MM.1S (cell line): ENCODE measurements around the gene ARHGAP26.

ENCODE experiments used
- DNase-seq: peaks from one replicate; pipeline ENCODE4 v3.0.0-alpha.2; 2015
- H2AFZ ChIP-seq: fragments of 300-600 bp; sonication (generic); 2 replicates; pipeline ENCODE4 v1.6.0; 2016; ENCODE audit warnings: antibody characterized with exemption, low read length
- H3F3A ChIP-seq: fragments of 300-600 bp; sonication (generic); 2 replicates; pipeline ENCODE4 v1.6.1; 2016; ENCODE audit warnings: mild to moderate bottlenecking, antibody characterized with exemption, low read length, moderate library complexity, mixed read lengths; ENCODE audit not compliant: insufficient read depth
- H3K27ac ChIP-seq: fragments of 300-600 bp; sonication (generic); 2 replicates; pipeline ENCODE4 v1.5.1; 2016; ENCODE audit warnings: mild to moderate bottlenecking, low read length
- H3K27me3 ChIP-seq: fragments of 300-600 bp; sonication (generic); replicated peaks from 2 replicates; pipeline ENCODE4 v1.6.0; 2016; ENCODE audit warnings: low read length; ENCODE audit not compliant: insufficient read depth
- H3K36me3 ChIP-seq: fragments of 300-600 bp; sonication (generic); replicated peaks from 2 replicates; pipeline ENCODE4 v1.6.1; 2016; ENCODE audit warnings: mild to moderate bottlenecking, low read length, mixed read lengths; ENCODE audit not compliant: insufficient read depth
- H3K4me1 ChIP-seq: fragments of 300-600 bp; sonication (generic); 2 replicates; pipeline ENCODE4 v1.6.1; 2016; ENCODE audit warnings: low read length, mixed read lengths
- H3K4me2 ChIP-seq: fragments of 300-600 bp; sonication (generic); 2 replicates; pipeline ENCODE4 v1.6.0; 2016; ENCODE audit warnings: low read depth, low read length
- H3K4me3 ChIP-seq: fragments of 300-600 bp; sonication (generic); 2 replicates; pipeline ENCODE4 v1.5.1; 2016; ENCODE audit warnings: low read length, mixed read lengths
- H3K79me2 ChIP-seq: fragments of 300-600 bp; sonication (generic); 2 replicates; pipeline ENCODE4 v1.6.1; 2016; ENCODE audit warnings: mixed run types, low read length, mixed read lengths
- H3K9ac ChIP-seq: fragments of 300-600 bp; sonication (generic); 2 replicates; pipeline ENCODE4 v1.6.1; 2016; ENCODE audit warnings: low read length, mixed read lengths
- H3K9me2 ChIP-seq: fragments of 300-600 bp; sonication (generic); replicated peaks from 2 replicates; pipeline ENCODE4 v1.6.1; 2016; ENCODE audit warnings: mild to moderate bottlenecking, low read length, mixed read lengths; ENCODE audit not compliant: insufficient read depth
- H3K9me3 ChIP-seq: fragments of 300-600 bp; sonication (generic); replicated peaks from 2 replicates; pipeline ENCODE4 v1.6.1; 2016; ENCODE audit warnings: mild to moderate bottlenecking, low read length, mixed read lengths; ENCODE audit not compliant: insufficient read depth
- H4K20me1 ChIP-seq: fragments of 300-600 bp; sonication (generic); 2 replicates; pipeline ENCODE4 v1.6.1; 2016; ENCODE audit warnings: mild to moderate bottlenecking, low read length, moderate library complexity, mixed read lengths; ENCODE audit not compliant: insufficient read depth
- CTCF ChIP-seq: fragments of 300-600 bp; sonication (generic); IDR thresholded peaks from 2 replicates; pipeline ENCODE4 v1.5.1; 2016; ENCODE audit warnings: antibody characterized with exemption, low read length, mixed read lengths
- EZH2 ChIP-seq: fragments of 300-600 bp; sonication (generic); optimal IDR thresholded peaks from 2 replicates; pipeline ENCODE3; 2017; ENCODE audit warnings: low read depth, mild to moderate bottlenecking, antibody characterized with exemption, low read length, mixed read lengths
- EZH2phosphoT487 ChIP-seq: fragments of 300-600 bp; sonication (generic); IDR thresholded peaks from 2 replicates; pipeline ENCODE4 v1.6.1; 2018; ENCODE audit warnings: antibody characterized with exemption, low read length

The ARHGAP26 gene

GRCh38 chr5:142888469-142889085 lies 118.4 kb downstream of the ARHGAP26 start:
- no peak overlapping the region for H2AFZ ChIP-seq
- H3K4me3 ChIP-seq = no peak overlapping the region
- no peak overlapping the region for H3K4me2 ChIP-seq
- TF ChIP-seq CTCF (peak; percentile 78), EZH2phosphoT487 (no peak)
- H3K79me2 ChIP-seq = no peaks in the 10 kb centered on the region
- no peaks in the 10 kb centered on the region for H3K36me3 ChIP-seq
- no peaks in the 10 kb centered on the region for H3K4me1 ChIP-seq
- H3K27ac ChIP-seq = no peak overlapping the region
- no peaks in the 10 kb centered on the region for H3K9me2 ChIP-seq
- H3K9ac ChIP-seq = no peak overlapping the region
- H3K27me3 ChIP-seq = no peaks in the 10 kb centered on the region
- DNase-seq = no peak
- no peaks in the 10 kb centered on the region for H3K9me3 ChIP-seq
- H4K20me1 ChIP-seq = no peaks in the 10 kb centered on the region
- no peaks in the 10 kb centered on the region for H3F3A ChIP-seq

GRCh38 chr5:142892021-142892420 lies 121.8 kb downstream of the ARHGAP26 start:
- Histone ChIP-seq H3K4me2 (no peak overlapping the region), H3K9ac (no peak overlapping the region), H3K36me3 (no peaks in the 10 kb centered on the region), H4K20me1 (0 out of 2 replicates have a peak, but pooled peaks cover 4% of the 10 kb centered on the region), H3K9me3 (no peaks in the 10 kb centered on the region), H3K27me3 (no peaks in the 10 kb centered on the region), H3K4me1 (no peaks in the 10 kb centered on the region), H2AFZ (no peak overlapping the region), H3F3A (no peaks in the 10 kb centered on the region), H3K79me2 (no peaks in the 10 kb centered on the region), H3K27ac (no peak overlapping the region), H3K4me3 (no peak overlapping the region), H3K9me2 (no peaks in the 10 kb centered on the region)
- no peak for TF ChIP-seq CTCF
- TF ChIP-seq EZH2phosphoT487 = no peak
- TF ChIP-seq EZH2 = no peak
- DNase-seq = no peak

- Histone ChIP-seq H3K4me3 (no peak overlapping the region), H4K20me1 (0 out of 2 replicates have a peak, but pooled peaks cover 4% of the 10 kb centered on the region), H3K9me2 (no peaks in the 10 kb centered on the region), H3K4me1 (no peaks in the 10 kb centered on the region), H3K9ac (no peak overlapping the region), H3K36me3 (no peaks in the 10 kb centered on the region), H3K27me3 (no peaks in the 10 kb centered on the region), H3K79me2 (no peaks in the 10 kb centered on the region), H3K4me2 (no peak overlapping the region), H3K9me3 (no peaks in the 10 kb centered on the region), H3K27ac (no peak overlapping the region), H2AFZ (no peak overlapping the region), H3F3A (no peaks in the 10 kb centered on the region)
- no peak for DNase-seq
- TF ChIP-seq CTCF = no peak
- TF ChIP-seq EZH2 = no peak
- no peak for TF ChIP-seq EZH2phosphoT487
Observed at GRCh38 chr5:142894315-142894714, 124.1 kb downstream of the ARHGAP26 start.
